ENCODE results near the gene POM121. TPM values are rescaled to one million over a fixed set of nuclear protein-coding genes. Genes with fewer than 3 reads are reported as not detected.
"Not testable (repeated sequence)": the region's sequence is repeated elsewhere in the genome, so short reads cannot be mapped to it uniquely, and the experiment has no call there.

Gene POM121
- polyA plus RNA-seq, 3 donors from 2014 or later = 4.4 to 23.0 (median 7.4) TPM

DNA sequence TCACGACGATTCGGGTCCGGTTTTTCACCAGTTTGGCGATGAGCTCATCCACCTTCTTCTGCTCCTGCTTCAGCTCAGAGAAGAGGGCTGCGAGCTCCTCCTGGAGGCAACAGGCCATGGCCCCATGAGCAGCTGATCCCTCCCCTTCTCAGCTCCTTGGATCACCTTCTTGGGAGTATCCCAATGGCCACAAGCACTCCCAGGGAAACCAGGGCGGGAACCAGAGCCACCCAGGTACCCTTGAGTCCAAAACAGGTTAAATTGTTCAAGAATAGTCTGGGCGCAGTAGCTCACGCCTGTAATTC is 36.4 kb downstream of the POM121 start:
- H3K9me3 Mint-ChIP-seq; H3K4me3 Mint-ChIP-seq; H3K36me3 Mint-ChIP-seq; H3K27ac Mint-ChIP-seq; H3K27me3 Mint-ChIP-seq (ENCODE audit: low read depth in 3 of 3); H3K4me1 Mint-ChIP-seq; DNase-seq: not testable (repeated sequence)

- not testable (repeated sequence) for DNase-seq; H3K27ac Mint-ChIP-seq; H3K27me3 Mint-ChIP-seq (ENCODE audit: low read depth in 3 of 3); H3K4me1 Mint-ChIP-seq; H3K4me3 Mint-ChIP-seq; H3K36me3 Mint-ChIP-seq; H3K9me3 Mint-ChIP-seq
Measured at GRCh38 chr7:72963056-72963455, 38.2 kb downstream of the POM121 start.

GRCh38 chr7:72965186-72965975 is 40.5 kb downstream of the POM121 start:
- H3K9me3 Mint-ChIP-seq; DNase-seq; H3K36me3 Mint-ChIP-seq; H3K4me1 Mint-ChIP-seq; H3K27me3 Mint-ChIP-seq (ENCODE audit: low read depth in 3 of 3); H3K27ac Mint-ChIP-seq; H3K4me3 Mint-ChIP-seq: not testable (repeated sequence)

DNA sequence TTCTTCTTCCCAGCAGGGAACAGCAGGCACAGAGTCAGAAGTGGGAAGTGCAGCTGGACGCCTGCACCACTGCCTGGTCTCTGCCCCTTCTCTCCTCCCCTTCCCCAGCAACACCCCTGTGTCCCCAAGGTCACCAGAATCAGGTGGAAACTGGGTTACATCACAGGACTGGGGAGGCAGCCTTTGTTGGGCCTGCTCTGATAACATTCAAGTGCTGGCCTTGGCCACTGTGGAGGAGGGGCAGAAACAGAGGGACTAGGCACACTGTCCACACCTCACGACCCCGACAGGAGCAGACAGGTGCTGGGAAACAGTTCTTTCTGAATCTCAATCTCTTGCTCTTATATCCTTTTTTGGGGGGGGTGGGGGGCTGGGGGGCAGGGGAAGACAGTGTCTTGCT is 42.0 kb downstream of the POM121 start:
- DNase-seq; H3K4me1 Mint-ChIP-seq; H3K4me3 Mint-ChIP-seq; H3K27ac Mint-ChIP-seq; H3K27me3 Mint-ChIP-seq (ENCODE audit: low read depth in 3 of 3); H3K9me3 Mint-ChIP-seq; H3K36me3 Mint-ChIP-seq: not testable (repeated sequence)

DNA sequence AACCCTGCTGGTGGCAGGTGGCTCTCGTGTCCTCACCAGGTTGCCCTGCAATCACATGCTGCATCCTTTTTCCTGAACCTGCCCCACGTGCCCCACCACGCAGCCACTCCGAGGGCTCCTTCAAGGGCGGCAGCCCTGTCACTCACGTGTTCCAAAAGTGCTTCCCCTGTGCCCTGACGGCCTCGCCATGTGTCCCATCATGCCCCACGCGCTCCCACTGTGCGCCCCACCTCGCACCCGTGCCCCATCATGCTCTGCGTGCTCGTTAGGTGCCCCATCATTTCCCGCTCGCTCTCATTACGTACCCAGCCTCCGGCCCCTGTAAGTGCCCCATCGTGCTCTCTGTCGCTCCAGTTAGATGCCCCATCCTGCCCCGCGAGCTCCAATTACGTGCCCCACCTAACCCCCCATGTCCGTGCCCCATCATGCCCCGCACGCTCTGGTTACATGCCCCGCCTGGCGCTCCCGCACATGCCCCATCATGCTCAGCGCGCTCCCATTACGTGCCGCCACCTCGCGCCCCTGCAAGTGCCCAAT is 44.2 kb downstream of the POM121 start, which contains the start of gene TRIM74:
Gene TRIM74 (minus strand): TSS at position 487 of the 537 bp plus-strand sequence. CDS start 3,309 bp downstream, outside the sequence.
- not testable (repeated sequence) for H3K4me1 Mint-ChIP-seq; H3K36me3 Mint-ChIP-seq; H3K4me3 Mint-ChIP-seq; DNase-seq; H3K27me3 Mint-ChIP-seq (ENCODE audit: low read depth in 3 of 3); H3K9me3 Mint-ChIP-seq; H3K27ac Mint-ChIP-seq

DNA sequence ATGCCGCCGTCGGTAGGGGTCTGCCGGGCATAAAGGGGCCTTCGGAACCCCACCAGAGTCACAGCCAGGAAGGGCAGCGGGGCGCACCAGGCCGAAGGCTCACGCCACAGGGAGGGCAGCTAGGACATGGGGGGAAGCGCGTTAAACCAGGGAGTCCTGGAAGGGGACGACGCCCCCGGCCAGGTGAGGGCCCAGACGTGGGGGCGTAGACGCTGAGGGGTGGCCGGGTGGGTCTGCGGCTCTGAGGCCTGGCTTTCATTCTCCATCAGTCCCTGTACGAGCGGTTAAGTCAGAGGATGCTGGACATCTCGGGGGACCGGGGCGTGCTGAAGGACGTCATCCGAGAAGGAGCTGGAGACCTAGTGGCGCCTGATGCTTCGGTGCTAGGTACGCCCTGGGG is 44.8 kb downstream of the POM121 start:
- not testable (repeated sequence) for H3K9me3 Mint-ChIP-seq; H3K27me3 Mint-ChIP-seq (ENCODE audit: low read depth in 3 of 3); H3K4me1 Mint-ChIP-seq; DNase-seq; H3K4me3 Mint-ChIP-seq; H3K36me3 Mint-ChIP-seq; H3K27ac Mint-ChIP-seq

DNA sequence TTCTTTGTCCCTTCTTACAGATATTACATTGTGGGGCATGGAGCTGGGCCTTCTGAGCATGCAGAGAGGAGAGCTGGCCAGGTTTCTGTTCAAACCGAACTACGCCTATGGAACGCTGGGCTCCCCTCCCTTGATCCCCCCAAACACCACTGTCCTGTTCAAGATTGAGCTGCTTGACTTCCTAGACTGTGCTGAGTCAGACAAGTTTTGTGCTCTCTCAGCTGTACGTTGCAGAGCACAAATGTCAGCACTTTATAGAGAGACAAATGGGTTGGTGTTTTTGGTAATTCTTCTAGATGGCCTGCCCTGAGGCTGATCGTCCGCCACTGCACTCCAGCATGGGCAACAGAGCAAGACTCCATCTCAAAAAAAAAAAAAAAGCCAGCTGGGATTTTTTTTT is 46.6 kb downstream of the POM121 start:
- not testable (repeated sequence) for H3K27me3 Mint-ChIP-seq (ENCODE audit: low read depth in 3 of 3); H3K4me1 Mint-ChIP-seq; H3K36me3 Mint-ChIP-seq; DNase-seq; H3K9me3 Mint-ChIP-seq; H3K27ac Mint-ChIP-seq; H3K4me3 Mint-ChIP-seq

GRCh38 chr7:72974781-72975180 is 49.9 kb downstream of the POM121 start:
- not testable (repeated sequence) for H3K27ac Mint-ChIP-seq; H3K4me3 Mint-ChIP-seq; H3K36me3 Mint-ChIP-seq; H3K4me1 Mint-ChIP-seq; H3K9me3 Mint-ChIP-seq; H3K27me3 Mint-ChIP-seq (ENCODE audit: low read depth in 3 of 3); DNase-seq

- not testable (repeated sequence) for H3K4me1 Mint-ChIP-seq; H3K27ac Mint-ChIP-seq; H3K36me3 Mint-ChIP-seq; H3K9me3 Mint-ChIP-seq; H3K4me3 Mint-ChIP-seq; H3K27me3 Mint-ChIP-seq (ENCODE audit: low read depth in 3 of 3); DNase-seq
Measured at GRCh38 chr7:72975656-72976286, 50.9 kb downstream of the POM121 start.

- H3K27ac Mint-ChIP-seq, DNase-seq: not testable (repeated sequence)
Measured at GRCh38 chr7:72976434-72976833, 51.5 kb downstream of the POM121 start.

DNA sequence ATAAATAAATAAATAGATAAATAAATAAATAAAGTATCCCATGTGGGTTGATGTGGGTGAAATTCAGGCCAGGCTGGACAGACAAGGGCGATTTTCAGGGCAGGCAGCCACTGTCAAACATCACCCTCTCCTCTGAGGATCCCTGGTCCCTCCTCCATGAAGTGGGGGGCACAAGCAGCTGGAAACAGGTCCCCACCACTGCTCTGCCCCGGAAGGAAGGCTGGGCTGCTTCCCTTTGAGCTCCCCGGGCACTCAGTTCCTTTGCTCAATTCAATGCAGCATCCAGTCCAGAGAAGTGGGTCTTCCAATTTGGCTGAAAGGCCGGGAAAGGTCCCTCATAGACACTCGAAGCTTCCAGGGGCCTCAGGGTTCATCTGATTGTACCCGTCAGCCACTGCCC is 55.5 kb downstream of the POM121 start:
- H3K27ac Mint-ChIP-seq; H3K27me3 Mint-ChIP-seq (ENCODE audit: low read depth in 3 of 3); H3K4me3 Mint-ChIP-seq; DNase-seq; H3K4me1 Mint-ChIP-seq; H3K9me3 Mint-ChIP-seq; H3K36me3 Mint-ChIP-seq: not testable (repeated sequence)

More at GRCh38 chr7:72976434-72976833, 51.5 kb downstream of the POM121 start:
- not testable (repeated sequence) for H3K36me3 Mint-ChIP-seq; H3K27me3 Mint-ChIP-seq (ENCODE audit: low read depth in 3 of 3); H3K4me1 Mint-ChIP-seq; H3K9me3 Mint-ChIP-seq; H3K4me3 Mint-ChIP-seq

DNA sequence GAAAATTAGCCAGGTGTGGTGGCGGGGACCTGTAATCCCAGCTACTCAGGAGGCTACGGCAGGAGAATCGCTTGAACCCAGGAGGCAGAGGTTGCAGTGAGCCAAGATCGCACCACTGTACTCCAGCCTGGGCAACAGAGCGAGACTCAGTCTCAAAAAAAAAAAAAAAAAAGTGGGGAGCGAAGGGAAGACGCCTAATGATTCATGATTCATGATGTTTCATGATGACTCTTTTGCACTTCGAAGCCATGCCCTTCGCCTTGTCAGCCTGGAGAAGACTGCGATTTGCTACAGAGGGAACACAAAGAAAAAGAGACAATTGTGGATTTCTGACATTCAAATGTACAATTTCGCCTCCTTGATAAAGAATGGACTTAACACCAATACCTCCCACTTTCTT is 57.2 kb downstream of the POM121 start:
- H3K27me3 Mint-ChIP-seq (ENCODE audit: low read depth in 3 of 3); H3K4me3 Mint-ChIP-seq: not testable (repeated sequence)

GRCh38 chr7:72990146-72990913 is 65.4 kb downstream of the POM121 start:
- H3K9me3 Mint-ChIP-seq; DNase-seq; H3K4me1 Mint-ChIP-seq; H3K27ac Mint-ChIP-seq; H3K36me3 Mint-ChIP-seq; H3K27me3 Mint-ChIP-seq (ENCODE audit: low read depth in 3 of 3); H3K4me3 Mint-ChIP-seq: not testable (repeated sequence)

More for the DNA sequence above, 57.2 kb downstream of the POM121 start:
- not testable (repeated sequence) for H3K9me3 Mint-ChIP-seq, DNase-seq, H3K4me1 Mint-ChIP-seq, H3K36me3 Mint-ChIP-seq, H3K27ac Mint-ChIP-seq

GRCh38 chr7:72995484-72995883 is 70.6 kb downstream of the POM121 start:
- H3K27ac Mint-ChIP-seq; DNase-seq; H3K4me1 Mint-ChIP-seq; H3K27me3 Mint-ChIP-seq (ENCODE audit: low read depth in 3 of 3); H3K36me3 Mint-ChIP-seq; H3K9me3 Mint-ChIP-seq; H3K4me3 Mint-ChIP-seq: not testable (repeated sequence)

Data from immature natural killer cell (primary cell).